DOHH2 (cell line): ENCODE results near the gene UBE2S.

Experiments used
- H3F3A ChIP-seq: fragments of 200-600 bp; sonication (generic), shearing (Covaris generic); 2 replicates; pipeline ENCODE4 v1.6.0; 2016; ENCODE audit warnings: antibody characterized with exemption, mild to moderate bottlenecking; ENCODE audit not compliant: control insufficient read depth, insufficient read depth
- H3K27ac ChIP-seq: fragments of 200-600 bp; sonication (generic); 2 replicates; pipeline ENCODE4 v1.5.1; 2014; ENCODE audit warnings: low read depth, mild to moderate bottlenecking, low read length, moderate library complexity
- H3K27me3 ChIP-seq: fragments of 200-600 bp; sonication (generic); 2 replicates; pipeline ENCODE4 v1.6.1; 2014; ENCODE audit warnings: mild to moderate bottlenecking, low read length, mixed read lengths; ENCODE audit not compliant: control insufficient read depth
- H3K36me3 ChIP-seq: fragments of 200-600 bp; sonication (generic); 2 replicates; pipeline ENCODE4 v1.6.1; 2014; ENCODE audit warnings: mild to moderate bottlenecking, low read length, moderate library complexity, mixed read lengths; ENCODE audit not compliant: control insufficient read depth
- H3K4me1 ChIP-seq: fragments of 200-600 bp; sonication (generic); 2 replicates; pipeline ENCODE4 v1.6.1; 2014; ENCODE audit warnings: mild to moderate bottlenecking, low read length, mixed read lengths; ENCODE audit not compliant: control insufficient read depth
- H3K4me2 ChIP-seq: fragments of 200-600 bp; sonication (generic); 2 replicates; pipeline ENCODE4 v1.6.0; 2014; ENCODE audit warnings: mild to moderate bottlenecking, low read length, moderate library complexity
- H3K4me3 ChIP-seq: fragments of 200-600 bp; sonication (generic); 2 replicates; pipeline ENCODE4 v1.5.1; 2014; ENCODE audit warnings: mild to moderate bottlenecking, low read length, mixed read lengths
- H3K79me2 ChIP-seq: fragments of 200-600 bp; sonication (generic); 2 replicates; pipeline ENCODE4 v1.6.1; 2014; ENCODE audit warnings: mild to moderate bottlenecking, low read length, mixed read lengths; ENCODE audit not compliant: control insufficient read depth
- H3K9me2 ChIP-seq: fragments of 200-600 bp; sonication (generic); replicated peaks from 2 replicates; pipeline ENCODE4 v1.6.1; 2014; ENCODE audit warnings: mild to moderate bottlenecking, low read length, mixed read lengths; ENCODE audit not compliant: control insufficient read depth
- H3K9me3 ChIP-seq: fragments of 200-600 bp; sonication (generic); 2 replicates; pipeline ENCODE4 v1.6.1; 2014; ENCODE audit warnings: antibody characterized with exemption, low read length, mixed read lengths; ENCODE audit not compliant: control insufficient read depth, insufficient read depth
- H4K20me1 ChIP-seq: fragments of 200-600 bp; sonication (generic); 2 replicates; pipeline ENCODE4 v1.6.0; 2014; ENCODE audit warnings: low read depth, mild to moderate bottlenecking, antibody characterized with exemption, low read length, moderate library complexity; ENCODE audit not compliant: control insufficient read depth, insufficient read depth
- CTCF ChIP-seq: fragments of 200-600 bp; sonication (generic); IDR thresholded peaks from one replicate; pipeline ENCODE4 v1.5.1; 2014; ENCODE audit warnings: antibody characterized with exemption, mild to moderate bottlenecking, low read depth, low read length; ENCODE audit not compliant: poor library complexity, severe bottlenecking
- EZH2phosphoT487 ChIP-seq: fragments of 200-600 bp; sonication (generic); IDR thresholded peaks from 2 replicates; pipeline ENCODE4 v1.6.1; 2017; ENCODE audit warnings: borderline replicate concordance, mild to moderate bottlenecking, antibody characterized with exemption, low read length, moderate library complexity, mixed read lengths

UBE2S gene

GRCh38 chr19:55368701-55369563 is 38.7 kb downstream of the UBE2S start:
- H3K79me2 ChIP-seq, result no peaks in the 10 kb centered on the region
- H3K27ac ChIP-seq, result no peak overlapping the region
- H3F3A ChIP-seq, result no peaks in the 10 kb centered on the region
- H3K27me3 ChIP-seq, result peaks cover 56% of the 10 kb centered on the region
- H4K20me1 ChIP-seq, result no peaks in the 10 kb centered on the region
- H3K4me3 ChIP-seq, result no peak overlapping the region
- no peaks in the 10 kb centered on the region for H3K9me3 ChIP-seq
- no peaks in the 10 kb centered on the region for H3K36me3 ChIP-seq
- TF ChIP-seq CTCF (no peak), EZH2phosphoT487 (peak; percentile 91; the same call in 1 of the 2 replicates)
- no peak overlapping the region for H3K4me2 ChIP-seq
- H3K9me2 ChIP-seq, result no peaks in the 10 kb centered on the region
- peaks cover 10% of the 10 kb centered on the region for H3K4me1 ChIP-seq

- peaks cover 47% of the 10 kb centered on the region for H3K27me3 ChIP-seq
- TF ChIP-seq CTCF (no peak), EZH2phosphoT487 (no peak)
These were observed 39.5 kb downstream of the UBE2S start for GRCh38 chr19:55368106-55368505.

GRCh38 chr19:55366790-55367189 is 40.8 kb downstream of the UBE2S start:
- H3K4me2 ChIP-seq, result no peak overlapping the region
- H4K20me1 ChIP-seq, result no peaks in the 10 kb centered on the region
- no peaks in the 10 kb centered on the region for H3K36me3 ChIP-seq
- peaks cover 11% of the 10 kb centered on the region for H3K4me1 ChIP-seq
- no peaks in the 10 kb centered on the region for H3K9me2 ChIP-seq
- H3K9me3 ChIP-seq, result no peaks in the 10 kb centered on the region
- no peak overlapping the region for H3K4me3 ChIP-seq
- peaks cover 34% of the 10 kb centered on the region for H3K27me3 ChIP-seq
- no peaks in the 10 kb centered on the region for H3F3A ChIP-seq
- no peak overlapping the region for H3K27ac ChIP-seq
- no peaks in the 10 kb centered on the region for H3K79me2 ChIP-seq
- TF ChIP-seq CTCF, result no peak
- no peak for TF ChIP-seq EZH2phosphoT487

More at GRCh38 chr19:55368106-55368505, 39.5 kb downstream of the UBE2S start:
- H4K20me1 ChIP-seq, result no peaks in the 10 kb centered on the region
- H3F3A ChIP-seq, result no peaks in the 10 kb centered on the region
- H3K79me2 ChIP-seq, result no peaks in the 10 kb centered on the region
- H3K4me2 ChIP-seq, result no peak overlapping the region
- peaks cover 11% of the 10 kb centered on the region for H3K4me1 ChIP-seq
- H3K36me3 ChIP-seq, result no peaks in the 10 kb centered on the region
- no peaks in the 10 kb centered on the region for H3K9me3 ChIP-seq
- H3K27ac ChIP-seq, result no peak overlapping the region
- H3K4me3 ChIP-seq, result no peak overlapping the region
- no peaks in the 10 kb centered on the region for H3K9me2 ChIP-seq
